Stimulated activated CD8-positive, alpha-beta memory T cell treated with anti-CD3 and anti-CD28 coated beads, Interleukin-15, amount 100 ng/mL, for 1 hour (primary cell): ENCODE results near the gene IGFALS.
"Not testable (repeated sequence)": the region's sequence is repeated elsewhere in the genome, so short reads cannot be mapped to it uniquely, and the experiment has no call there.

Experiments used
- DNase-seq: peaks from one replicate; pipeline ENCODE4 v3.0.0-alpha.2; 2020; ENCODE audit warnings: low read depth

The IGFALS gene

GRCh38 chr16:1818204-1818872, 24.8 kb upstream of the IGFALS start:
- DNase-seq, result no peak

GRCh38 chr16:1817716-1818115, 24.2 kb upstream of the IGFALS start:
- no peak for DNase-seq

GRCh38 chr16:1817276-1817589, 23.7 kb upstream of the IGFALS start:
- DNase-seq, result no peak

GRCh38 chr16:1816396-1817275, 23.1 kb upstream of the IGFALS start:
- DNase-seq, result no peak

GRCh38 chr16:1815461-1815860, 22.0 kb upstream of the IGFALS start:
- DNase-seq, result no peak

- DNase-seq, result peak; percentile 12
Observed at GRCh38 chr16:1812732-1813163, 19.2 kb upstream of the IGFALS start.

GRCh38 chr16:1810536-1810935, 17.0 kb upstream of the IGFALS start:
- no peak for DNase-seq

GRCh38 chr16:1810106-1810505, 16.6 kb upstream of the IGFALS start:
- DNase-seq, result no peak

GRCh38 chr16:1809281-1809801, 15.8 kb upstream of the IGFALS start:
- DNase-seq, result no peak

- DNase-seq, result no peak
Observed at GRCh38 chr16:1808691-1809090, 15.2 kb upstream of the IGFALS start.

- DNase-seq, result no peak
Observed at GRCh38 chr16:1807626-1808025, 14.1 kb upstream of the IGFALS start.

GRCh38 chr16:1800701-1801100, 7.2 kb upstream of the IGFALS start:
- no peak for DNase-seq

GRCh38 chr16:1799263-1799662, 5.8 kb upstream of the IGFALS start:
- DNase-seq, result not testable (repeated sequence)

GRCh38 chr16:1794908-1795666, 1.6 kb upstream of the IGFALS start:
- DNase-seq, result no peak

GRCh38 chr16:1794221-1794871, 841 bp upstream of the IGFALS start:
- no peak for DNase-seq

GRCh38 chr16:1792836-1793577, 498 bp downstream of the IGFALS start:
- no peak for DNase-seq

- DNase-seq, result no peak
Observed at GRCh38 chr16:1791943-1792812, 1.3 kb downstream of the IGFALS start.

- DNase-seq, result no peak
Observed at GRCh38 chr16:1791256-1791942, 2.1 kb downstream of the IGFALS start.

- no peak for DNase-seq
Observed at GRCh38 chr16:1790611-1791255, 2.8 kb downstream of the IGFALS start.
